Measurements from ENCODE around the gene PCED1A. TPM values are rescaled to one million over a fixed set of nuclear protein-coding genes. Genes with fewer than 3 reads are reported as not detected.

The PCED1A gene
- total and polyA plus RNA-seq, 2 of the 13 experiments (the other 11 are each of a cell fraction or from before 2014, with no cell fraction given) = 40.1 to 84.2 TPM

DNA sequence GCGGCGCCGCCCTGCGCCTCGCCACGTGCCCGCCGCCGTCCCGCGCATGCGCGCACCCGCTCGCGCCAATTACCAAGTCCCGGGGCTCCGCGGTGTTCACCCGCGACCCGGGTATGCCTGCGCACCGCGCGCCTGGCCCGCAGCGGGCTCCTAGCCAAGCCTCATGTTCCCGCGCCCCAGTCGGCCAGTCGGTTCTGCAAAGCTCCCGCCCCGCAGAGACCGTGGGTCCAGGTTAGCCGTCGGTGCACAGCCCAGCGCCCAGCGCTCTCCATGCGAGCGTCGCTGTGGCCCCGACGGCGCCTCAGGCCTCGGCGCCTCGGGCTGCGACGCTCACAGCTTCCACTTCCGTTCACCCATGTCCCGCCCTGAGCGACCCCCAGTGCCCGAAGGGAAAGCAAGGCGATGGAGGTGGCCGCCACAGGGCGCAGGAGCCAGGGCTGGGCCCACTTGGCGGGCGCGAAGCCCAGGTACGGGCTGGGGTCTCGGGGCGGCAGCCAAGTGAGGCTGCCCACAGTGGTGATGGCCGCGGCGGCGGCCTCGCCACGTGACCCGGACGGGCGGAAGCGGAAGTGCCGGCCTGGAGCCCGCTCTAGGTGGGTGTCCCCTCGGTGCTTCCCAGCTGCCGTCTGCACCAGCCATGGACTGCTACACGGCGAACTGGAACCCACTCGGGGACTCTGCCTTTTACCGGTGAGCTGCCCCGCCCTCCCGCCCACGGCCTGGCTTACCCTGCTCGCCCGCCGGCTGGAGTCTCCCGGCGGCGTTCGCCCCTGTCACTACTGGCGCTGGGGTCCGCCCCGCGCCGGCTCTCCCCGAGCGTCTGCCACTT lies at the start of gene PCED1A, which contains the start of gene VPS16 (continued):
- TF ChIP-seq, protein P1, sequence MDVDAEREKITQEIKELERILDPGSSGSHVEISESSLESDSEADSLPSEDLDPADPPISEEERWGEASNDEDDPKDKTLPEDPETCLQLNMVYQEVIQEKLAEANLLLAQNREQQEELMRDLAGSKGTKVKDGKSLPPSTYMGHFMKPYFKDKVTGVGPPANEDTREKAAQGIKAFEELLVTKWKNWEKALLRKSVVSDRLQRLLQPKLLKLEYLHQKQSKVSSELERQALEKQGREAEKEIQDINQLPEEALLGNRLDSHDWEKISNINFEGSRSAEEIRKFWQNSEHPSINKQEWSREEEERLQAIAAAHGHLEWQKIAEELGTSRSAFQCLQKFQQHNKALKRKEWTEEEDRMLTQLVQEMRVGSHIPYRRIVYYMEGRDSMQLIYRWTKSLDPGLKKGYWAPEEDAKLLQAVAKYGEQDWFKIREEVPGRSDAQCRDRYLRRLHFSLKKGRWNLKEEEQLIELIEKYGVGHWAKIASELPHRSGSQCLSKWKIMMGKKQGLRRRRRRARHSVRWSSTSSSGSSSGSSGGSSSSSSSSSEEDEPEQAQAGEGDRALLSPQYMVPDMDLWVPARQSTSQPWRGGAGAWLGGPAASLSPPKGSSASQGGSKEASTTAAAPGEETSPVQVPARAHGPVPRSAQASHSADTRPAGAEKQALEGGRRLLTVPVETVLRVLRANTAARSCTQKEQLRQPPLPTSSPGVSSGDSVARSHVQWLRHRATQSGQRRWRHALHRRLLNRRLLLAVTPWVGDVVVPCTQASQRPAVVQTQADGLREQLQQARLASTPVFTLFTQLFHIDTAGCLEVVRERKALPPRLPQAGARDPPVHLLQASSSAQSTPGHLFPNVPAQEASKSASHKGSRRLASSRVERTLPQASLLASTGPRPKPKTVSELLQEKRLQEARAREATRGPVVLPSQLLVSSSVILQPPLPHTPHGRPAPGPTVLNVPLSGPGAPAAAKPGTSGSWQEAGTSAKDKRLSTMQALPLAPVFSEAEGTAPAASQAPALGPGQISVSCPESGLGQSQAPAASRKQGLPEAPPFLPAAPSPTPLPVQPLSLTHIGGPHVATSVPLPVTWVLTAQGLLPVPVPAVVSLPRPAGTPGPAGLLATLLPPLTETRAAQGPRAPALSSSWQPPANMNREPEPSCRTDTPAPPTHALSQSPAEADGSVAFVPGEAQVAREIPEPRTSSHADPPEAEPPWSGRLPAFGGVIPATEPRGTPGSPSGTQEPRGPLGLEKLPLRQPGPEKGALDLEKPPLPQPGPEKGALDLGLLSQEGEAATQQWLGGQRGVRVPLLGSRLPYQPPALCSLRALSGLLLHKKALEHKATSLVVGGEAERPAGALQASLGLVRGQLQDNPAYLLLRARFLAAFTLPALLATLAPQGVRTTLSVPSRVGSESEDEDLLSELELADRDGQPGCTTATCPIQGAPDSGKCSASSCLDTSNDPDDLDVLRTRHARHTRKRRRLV (CRISPR knock-in tag; IDR thresholded peaks at IDR 0.05) = no peak
- TF ChIP-seq PITX1 (CRISPR knock-in tag; IDR thresholded peaks at IDR 0.05) (no peak; the same call in 1 of the 2 replicates), NFE2 (CRISPR knock-in tag; IDR thresholded peaks at IDR 0.05) (0 out of 2 replicates have a peak, but pooled peaks have one; percentile 23), ZIK1 (CRISPR knock-in tag; IDR thresholded peaks at IDR 0.05; ENCODE audit: borderline replicate concordance, low read depth) (peak; percentile 98), ZNF124 (CRISPR knock-in tag; IDR thresholded peaks at IDR 0.05) (no peak; the same call in 1 of the 2 replicates), ZSCAN21 (CRISPR knock-in tag; IDR thresholded peaks at IDR 0.05; ENCODE audit: borderline replicate concordance) (peak; percentile 94), ELF1 (CRISPR knock-in tag; IDR thresholded peaks at IDR 0.05) (peak; percentile 97), SMARCC2 (IDR thresholded peaks at IDR 0.05) (no peak), ZNF317 (CRISPR knock-in tag; IDR thresholded peaks at IDR 0.05) (peak; percentile 83), ZNF570 (CRISPR knock-in tag; IDR thresholded peaks at IDR 0.05; ENCODE audit: borderline replicate concordance) (peak; percentile 87; the same call in 1 of the 2 replicates), ATAD3A (CRISPR knock-in tag; IDR thresholded peaks at IDR 0.05) (peak; percentile 78), ZNF605 (CRISPR knock-in tag; IDR thresholded peaks at IDR 0.05) (peak; percentile 89; the same call in 1 of the 2 replicates), ZBTB3 (CRISPR knock-in tag; IDR thresholded peaks at IDR 0.05; ENCODE audit: borderline replicate concordance, low read depth) (0 out of 2 replicates have a peak, but pooled peaks have one; percentile 57), HMG20A (CRISPR knock-in tag; IDR thresholded peaks at IDR 0.05; ENCODE audit: borderline replicate concordance) (no peak), MEF2D (CRISPR knock-in tag; IDR thresholded peaks at IDR 0.05) (peak; percentile 33; the same call in 1 of the 2 replicates), SNAI1 (CRISPR knock-in tag; IDR thresholded peaks at IDR 0.05; ENCODE audit: borderline replicate concordance) (peak; percentile 72)
- TF ChIP-seq, protein P2, sequence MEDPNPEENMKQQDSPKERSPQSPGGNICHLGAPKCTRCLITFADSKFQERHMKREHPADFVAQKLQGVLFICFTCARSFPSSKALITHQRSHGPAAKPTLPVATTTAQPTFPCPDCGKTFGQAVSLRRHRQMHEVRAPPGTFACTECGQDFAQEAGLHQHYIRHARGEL (CRISPR knock-in tag; IDR thresholded peaks at IDR 0.05) = peak; percentile 98
- TF ChIP-seq, protein P3, sequence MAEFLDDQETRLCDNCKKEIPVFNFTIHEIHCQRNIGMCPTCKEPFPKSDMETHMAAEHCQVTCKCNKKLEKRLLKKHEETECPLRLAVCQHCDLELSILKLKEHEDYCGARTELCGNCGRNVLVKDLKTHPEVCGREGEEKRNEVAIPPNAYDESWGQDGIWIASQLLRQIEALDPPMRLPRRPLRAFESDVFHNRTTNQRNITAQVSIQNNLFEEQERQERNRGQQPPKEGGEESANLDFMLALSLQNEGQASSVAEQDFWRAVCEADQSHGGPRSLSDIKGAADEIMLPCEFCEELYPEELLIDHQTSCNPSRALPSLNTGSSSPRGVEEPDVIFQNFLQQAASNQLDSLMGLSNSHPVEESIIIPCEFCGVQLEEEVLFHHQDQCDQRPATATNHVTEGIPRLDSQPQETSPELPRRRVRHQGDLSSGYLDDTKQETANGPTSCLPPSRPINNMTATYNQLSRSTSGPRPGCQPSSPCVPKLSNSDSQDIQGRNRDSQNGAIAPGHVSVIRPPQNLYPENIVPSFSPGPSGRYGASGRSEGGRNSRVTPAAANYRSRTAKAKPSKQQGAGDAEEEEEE (CRISPR knock-in tag; IDR thresholded peaks at IDR 0.05; ENCODE audit: borderline replicate concordance) = no peak; the same call in 1 of the 2 replicates
- TF ChIP-seq, protein P4, sequence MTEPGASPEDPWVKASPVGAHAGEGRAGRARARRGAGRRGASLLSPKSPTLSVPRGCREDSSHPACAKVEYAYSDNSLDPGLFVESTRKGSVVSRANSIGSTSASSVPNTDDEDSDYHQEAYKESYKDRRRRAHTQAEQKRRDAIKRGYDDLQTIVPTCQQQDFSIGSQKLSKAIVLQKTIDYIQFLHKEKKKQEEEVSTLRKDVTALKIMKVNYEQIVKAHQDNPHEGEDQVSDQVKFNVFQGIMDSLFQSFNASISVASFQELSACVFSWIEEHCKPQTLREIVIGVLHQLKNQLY (CRISPR knock-in tag; IDR thresholded peaks at IDR 0.05) = peak; percentile 76
- TF ChIP-seq, protein P5, sequence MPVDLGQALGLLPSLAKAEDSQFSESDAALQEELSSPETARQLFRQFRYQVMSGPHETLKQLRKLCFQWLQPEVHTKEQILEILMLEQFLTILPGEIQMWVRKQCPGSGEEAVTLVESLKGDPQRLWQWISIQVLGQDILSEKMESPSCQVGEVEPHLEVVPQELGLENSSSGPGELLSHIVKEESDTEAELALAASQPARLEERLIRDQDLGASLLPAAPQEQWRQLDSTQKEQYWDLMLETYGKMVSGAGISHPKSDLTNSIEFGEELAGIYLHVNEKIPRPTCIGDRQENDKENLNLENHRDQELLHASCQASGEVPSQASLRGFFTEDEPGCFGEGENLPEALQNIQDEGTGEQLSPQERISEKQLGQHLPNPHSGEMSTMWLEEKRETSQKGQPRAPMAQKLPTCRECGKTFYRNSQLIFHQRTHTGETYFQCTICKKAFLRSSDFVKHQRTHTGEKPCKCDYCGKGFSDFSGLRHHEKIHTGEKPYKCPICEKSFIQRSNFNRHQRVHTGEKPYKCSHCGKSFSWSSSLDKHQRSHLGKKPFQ (CRISPR knock-in tag; IDR thresholded peaks at IDR 0.05; ENCODE audit: insufficient replicate concordance) = peak; percentile 75

Measured in HepG2 (cell line).